ENCODE data around the gene SDSL.

SDSL gene

DNA sequence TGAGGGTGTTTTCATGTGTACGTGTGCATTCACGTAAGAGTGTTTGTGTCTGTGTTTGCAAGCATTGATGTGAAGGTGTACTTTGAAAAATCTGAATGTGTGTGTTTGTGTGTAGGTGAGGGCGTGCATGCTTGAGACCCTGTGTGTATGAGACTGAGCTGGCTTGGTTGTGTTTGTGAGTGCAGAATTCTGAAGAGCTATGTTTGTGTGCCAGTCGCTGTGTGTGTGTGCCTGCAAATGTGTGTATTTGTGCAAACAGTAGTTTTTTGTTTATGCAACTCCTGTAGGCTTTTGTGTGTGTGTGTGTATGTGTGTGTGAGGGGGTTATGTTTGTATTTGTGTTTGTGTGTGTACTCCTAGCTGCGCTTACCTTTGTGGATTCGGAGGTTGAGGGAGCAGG is 51.2 kb downstream of the SDSL start:
- no peak for TF ChIP-seq FOXP2 (optimal IDR thresholded peaks at IDR 0.05; ENCODE audit: borderline replicate concordance, extremely low read depth, extremely low read length, insufficient read depth)
- no peak for TF ChIP-seq TAF1 (IDR thresholded peaks at IDR 0.05; ENCODE audit: borderline replicate concordance, insufficient read depth, low read length)
- TF ChIP-seq SIN3A (IDR thresholded peaks at IDR 0.05; ENCODE audit: borderline replicate concordance, insufficient read depth, low read length) = no peak
- TF ChIP-seq REST (IDR thresholded peaks at IDR 0.05; ENCODE audit: insufficient read depth in 1 of 2, low read depth in 2 of 2, low read length in 2 of 2) = no peak
- no peak for TF ChIP-seq POLR2AphosphoS5 (IDR thresholded peaks at IDR 0.05; ENCODE audit: low read depth, low read length)

GRCh38 chr12:113473942-113474341 is 51.8 kb downstream of the SDSL start:
- TF ChIP-seq REST (IDR thresholded peaks at IDR 0.05; ENCODE audit: insufficient read depth in 1 of 2, low read depth in 2 of 2, low read length in 2 of 2) (no peak), FOXP2 (optimal IDR thresholded peaks at IDR 0.05; ENCODE audit: borderline replicate concordance, extremely low read depth, extremely low read length, insufficient read depth) (no peak), TAF1 (IDR thresholded peaks at IDR 0.05; ENCODE audit: borderline replicate concordance, insufficient read depth, low read length) (no peak)

GRCh38 chr12:113474635-113475436 is 52.7 kb downstream of the SDSL start:
- no peak for TF ChIP-seq FOXP2 (optimal IDR thresholded peaks at IDR 0.05; ENCODE audit: borderline replicate concordance, extremely low read depth, extremely low read length, insufficient read depth)
- TF ChIP-seq REST (IDR thresholded peaks at IDR 0.05; ENCODE audit: insufficient read depth in 1 of 2, low read depth in 2 of 2, low read length in 2 of 2) = no peak
- no peak for TF ChIP-seq POLR2AphosphoS5 (IDR thresholded peaks at IDR 0.05; ENCODE audit: low read depth, low read length)
- TF ChIP-seq SIN3A (IDR thresholded peaks at IDR 0.05; ENCODE audit: borderline replicate concordance, insufficient read depth, low read length) = no peak
- TF ChIP-seq TAF1 (IDR thresholded peaks at IDR 0.05; ENCODE audit: borderline replicate concordance, insufficient read depth, low read length) = no peak

DNA sequence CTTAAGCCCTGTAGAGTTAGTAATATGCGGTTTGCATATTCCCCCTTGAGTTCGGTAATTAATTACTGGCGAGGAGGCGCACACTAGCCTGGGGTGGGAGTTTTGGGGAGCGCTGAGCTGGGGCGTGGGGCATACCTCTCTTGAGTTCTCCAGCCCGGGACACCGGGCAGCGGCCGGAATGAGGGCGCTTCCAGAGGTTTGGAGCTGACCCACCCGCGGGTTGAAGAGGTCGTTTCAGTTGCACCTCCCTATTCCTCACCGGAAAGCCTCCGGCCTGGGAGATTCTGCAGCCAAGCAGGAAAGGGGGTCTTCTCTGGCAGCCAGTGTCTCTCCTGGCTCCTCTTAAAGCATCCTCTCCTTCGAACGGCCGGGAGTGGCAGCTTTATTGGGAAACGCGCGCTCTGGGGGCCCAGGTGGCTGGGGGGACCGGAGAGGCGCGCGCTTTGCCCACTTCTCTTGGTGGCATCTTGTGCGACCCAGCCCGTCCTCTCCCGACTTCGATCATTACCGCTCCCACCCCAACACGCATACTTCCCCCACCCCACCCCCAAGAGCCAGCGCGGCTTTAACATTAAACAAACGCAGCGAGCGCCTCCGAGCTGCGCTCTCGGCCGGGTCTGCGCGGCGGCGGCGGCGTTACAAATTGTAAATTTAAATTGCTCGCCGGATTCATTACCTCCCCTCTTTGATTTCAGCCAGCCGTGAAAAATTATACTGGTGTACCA is 53.4 kb downstream of the SDSL start:
- TF ChIP-seq TAF1 (IDR thresholded peaks at IDR 0.05; ENCODE audit: borderline replicate concordance, insufficient read depth, low read length) (no peak), POLR2AphosphoS5 (IDR thresholded peaks at IDR 0.05; ENCODE audit: low read depth, low read length) (no peak), REST (IDR thresholded peaks at IDR 0.05; ENCODE audit: insufficient read depth in 1 of 2, low read depth in 2 of 2, low read length in 2 of 2) (no peak), SIN3A (IDR thresholded peaks at IDR 0.05; ENCODE audit: borderline replicate concordance, insufficient read depth, low read length) (no peak), FOXP2 (optimal IDR thresholded peaks at IDR 0.05; ENCODE audit: borderline replicate concordance, extremely low read depth, extremely low read length, insufficient read depth) (no peak)
